Activated CD8-positive, alpha-beta memory T cell treated with anti-CD3 and anti-CD28 coated beads, Interleukin-2, amount 50 U/mL, for 24 hours (primary cell): ENCODE results near the gene COL9A3.

Source experiments
- DNase-seq: peaks from one replicate; pipeline ENCODE4 v3.0.0-alpha.2; 2020; ENCODE audit errors: extremely low read depth

The COL9A3 gene

DNA sequence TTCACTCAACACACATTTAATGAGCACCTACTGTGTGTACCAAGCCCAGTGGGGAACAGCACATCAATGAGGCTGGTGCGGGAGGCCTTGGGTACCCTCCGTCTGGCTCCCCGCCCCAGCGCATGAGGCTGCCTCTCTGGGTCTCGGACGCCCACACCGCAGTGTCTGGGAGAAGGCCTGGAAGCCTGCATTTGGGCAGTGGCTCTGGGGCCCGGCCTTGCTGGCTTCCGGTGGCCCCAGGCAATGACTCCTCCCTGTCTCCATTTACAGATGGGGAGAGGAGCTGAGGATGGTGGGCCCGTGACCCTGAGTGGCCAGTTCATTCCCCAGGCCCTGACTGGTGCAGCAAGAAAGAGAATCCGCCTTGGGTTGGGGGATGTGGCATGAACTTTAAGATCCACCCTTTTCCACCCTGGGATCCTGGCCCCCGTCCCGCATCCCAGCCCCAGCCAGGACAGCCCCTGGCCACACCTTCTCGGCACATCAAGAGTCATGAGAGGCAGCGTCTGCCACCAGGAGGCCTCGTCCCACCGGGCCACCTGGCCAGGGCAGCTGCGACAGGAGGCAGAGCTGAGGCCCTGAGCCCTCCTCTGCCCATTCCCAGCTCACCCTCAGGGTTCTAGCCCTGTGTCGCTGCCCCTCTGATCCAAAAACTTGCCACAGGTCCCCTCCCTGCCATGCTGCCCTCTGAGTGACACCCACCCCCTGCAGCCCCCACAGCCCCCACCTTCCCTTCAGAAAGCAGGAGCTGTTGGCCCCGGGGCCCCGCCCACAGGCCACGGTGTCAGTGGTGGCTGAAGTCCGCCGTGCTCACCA is 38.0 kb upstream of the COL9A3 start:
- no peak for DNase-seq

- no peak for DNase-seq
Measured at GRCh38 chr20:62779417-62779685, 37.5 kb upstream of the COL9A3 start.

GRCh38 chr20:62780204-62780603 is 36.6 kb upstream of the COL9A3 start:
- no peak for DNase-seq

DNA sequence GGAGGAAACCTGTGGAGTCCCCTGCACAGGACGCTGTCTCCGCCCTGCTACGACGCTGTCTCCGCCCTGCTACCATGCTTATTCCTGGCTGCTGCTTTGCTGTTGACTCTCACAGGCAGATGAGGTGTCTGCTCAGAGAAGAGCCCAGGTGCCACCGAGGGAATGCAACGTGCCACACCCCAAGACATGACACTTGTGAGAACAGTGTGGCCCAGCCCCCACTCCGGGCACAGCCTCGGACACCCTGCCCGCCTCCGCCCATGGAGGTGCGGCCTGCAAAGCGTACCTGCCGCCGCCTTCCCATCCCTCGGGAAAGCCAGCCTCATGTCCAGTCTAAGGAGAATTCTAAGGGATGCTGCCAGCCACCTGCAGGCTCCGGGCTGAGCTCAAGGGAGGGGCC is 36.2 kb upstream of the COL9A3 start:
- DNase-seq: no peak

DNA sequence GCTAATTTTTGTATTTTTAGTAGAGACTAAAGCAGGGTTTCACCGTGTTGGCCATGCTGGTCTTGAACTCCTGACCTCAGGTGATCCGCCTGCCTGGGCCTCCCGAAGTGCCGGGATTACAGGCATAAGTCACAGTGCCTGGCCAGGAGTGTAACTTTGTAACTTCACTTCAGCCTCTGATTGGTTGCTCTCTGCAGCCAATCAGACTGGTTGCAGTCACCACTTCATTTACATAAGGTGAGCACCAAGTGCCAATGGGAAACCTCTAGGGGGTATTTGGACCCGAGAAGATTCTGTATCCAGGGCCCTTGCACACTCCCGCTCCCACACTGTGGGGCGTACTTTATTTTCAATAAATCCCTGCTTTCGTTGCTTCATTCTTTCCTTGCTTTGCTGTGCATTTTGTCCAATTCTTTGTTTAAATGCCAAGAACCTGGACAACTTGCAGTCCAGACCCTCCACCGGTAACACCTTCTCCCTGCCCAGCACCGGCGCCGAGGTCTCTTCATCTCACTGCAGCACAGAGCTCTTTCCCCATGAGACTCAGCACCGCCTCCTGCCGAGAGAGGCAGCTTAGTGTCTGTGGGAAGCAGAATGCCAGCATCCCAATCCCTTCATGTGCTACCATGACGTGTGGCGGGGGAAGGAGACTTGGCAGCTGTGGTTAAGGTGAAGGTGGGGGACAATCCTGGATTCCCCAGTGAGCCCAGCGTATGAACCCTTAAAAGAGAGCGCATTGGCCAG is 34.5 kb upstream of the COL9A3 start:
- no peak for DNase-seq

- no peak for DNase-seq
Measured at GRCh38 chr20:62782893-62783278, 34.0 kb upstream of the COL9A3 start.

DNA sequence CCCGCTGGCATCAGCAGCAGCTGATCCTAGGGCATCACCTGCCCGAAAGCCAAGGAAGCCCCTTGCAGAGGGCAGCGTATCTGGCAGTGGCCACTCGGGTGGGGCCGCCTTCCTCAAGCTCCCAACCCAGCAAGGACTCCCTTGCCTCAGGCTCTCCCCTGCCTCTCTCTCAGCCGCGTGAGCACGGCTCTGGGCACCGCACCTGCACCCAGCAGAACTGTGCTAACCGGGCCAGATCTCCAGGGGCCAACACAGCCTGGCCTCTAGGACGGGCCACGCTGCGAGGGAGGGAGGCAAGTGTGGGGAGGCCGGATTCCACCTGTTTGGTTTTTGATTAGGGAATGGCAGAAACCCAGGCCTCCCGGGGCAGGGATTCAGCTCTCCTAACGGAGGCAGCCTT is 32.4 kb upstream of the COL9A3 start:
- no peak for DNase-seq

DNA sequence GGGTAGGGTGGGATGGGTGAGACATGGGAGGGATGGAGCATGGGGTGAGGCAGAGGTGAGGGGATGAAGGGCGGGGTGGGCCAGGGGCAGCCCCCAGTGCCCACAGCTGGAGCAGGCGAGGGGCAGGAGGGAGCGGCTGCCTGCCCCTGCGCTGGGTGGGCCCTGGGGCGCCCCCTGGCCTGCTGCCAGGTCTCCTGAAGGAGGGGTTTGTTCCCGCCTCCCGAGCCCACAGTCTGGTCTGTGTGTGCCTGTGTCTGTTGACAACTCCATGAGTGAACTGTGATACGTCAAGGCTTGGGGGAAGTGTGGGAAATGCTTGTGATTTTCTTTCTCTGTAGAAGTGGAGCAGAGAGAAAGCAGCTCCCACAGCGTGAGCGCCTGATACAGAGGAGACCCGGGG is 31.5 kb upstream of the COL9A3 start:
- no peak for DNase-seq

DNA sequence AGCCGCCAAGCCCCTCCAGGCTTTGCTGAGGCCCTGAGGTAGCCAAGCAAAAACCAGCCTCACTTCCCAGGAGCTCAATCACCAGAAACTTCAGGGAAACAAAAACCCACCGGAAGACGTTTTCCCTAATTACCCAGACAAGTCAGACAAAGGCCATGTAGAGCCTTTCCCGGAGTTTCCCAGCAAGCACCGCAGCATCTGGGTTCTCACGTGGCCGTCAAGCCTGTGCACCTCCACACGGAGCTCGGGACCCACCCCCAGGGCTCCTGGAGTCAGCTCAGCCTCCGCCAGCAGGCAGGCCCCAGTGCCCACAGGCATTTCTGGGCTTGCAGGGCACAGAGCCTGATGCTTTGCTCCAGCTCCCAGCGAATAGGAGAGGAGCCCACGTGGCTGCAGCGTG is 30.7 kb upstream of the COL9A3 start:
- DNase-seq: no peak

- DNase-seq: no peak
Measured at GRCh38 chr20:62787321-62787720, 29.5 kb upstream of the COL9A3 start.

DNA sequence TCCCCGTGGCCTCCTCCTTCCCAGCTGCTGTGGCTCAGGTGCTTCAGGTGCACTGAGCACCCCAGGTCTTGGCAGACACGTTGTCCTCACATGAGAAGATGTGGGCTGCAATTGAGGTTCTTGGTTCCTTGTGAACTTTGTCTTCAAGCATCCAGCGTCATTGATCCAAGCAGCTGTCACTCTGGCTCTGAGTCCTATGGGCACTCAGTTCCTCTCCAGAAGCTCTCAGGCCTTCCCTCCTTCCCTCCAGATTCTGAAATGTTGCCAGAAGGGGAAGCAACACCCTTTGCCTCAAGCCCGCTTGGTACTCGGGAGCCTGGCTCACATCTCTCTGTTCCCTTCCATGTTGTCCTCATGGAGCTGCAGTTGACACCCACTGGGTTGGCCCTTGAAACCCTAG is 29.0 kb upstream of the COL9A3 start:
- DNase-seq: no peak

DNA sequence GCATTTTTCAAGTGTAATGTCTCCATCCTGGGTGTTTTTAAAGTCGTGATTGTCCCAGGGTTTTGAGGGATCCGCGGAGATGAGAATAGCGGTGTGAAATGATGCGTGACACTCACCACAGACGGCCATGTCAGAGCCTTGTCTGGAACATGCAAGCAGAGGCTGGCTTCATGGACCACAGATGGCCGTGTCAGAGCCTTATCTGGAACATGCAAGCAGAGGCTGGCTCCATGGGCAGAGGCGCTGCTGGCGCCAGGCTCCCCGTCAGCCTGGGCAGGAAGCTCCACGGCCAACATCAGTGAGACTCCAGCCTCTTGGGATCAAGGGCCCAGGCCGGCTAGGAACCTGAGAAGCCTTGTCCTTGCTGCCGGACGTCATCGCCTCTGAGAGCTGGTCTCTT is 28.2 kb upstream of the COL9A3 start:
- DNase-seq: no peak

DNA sequence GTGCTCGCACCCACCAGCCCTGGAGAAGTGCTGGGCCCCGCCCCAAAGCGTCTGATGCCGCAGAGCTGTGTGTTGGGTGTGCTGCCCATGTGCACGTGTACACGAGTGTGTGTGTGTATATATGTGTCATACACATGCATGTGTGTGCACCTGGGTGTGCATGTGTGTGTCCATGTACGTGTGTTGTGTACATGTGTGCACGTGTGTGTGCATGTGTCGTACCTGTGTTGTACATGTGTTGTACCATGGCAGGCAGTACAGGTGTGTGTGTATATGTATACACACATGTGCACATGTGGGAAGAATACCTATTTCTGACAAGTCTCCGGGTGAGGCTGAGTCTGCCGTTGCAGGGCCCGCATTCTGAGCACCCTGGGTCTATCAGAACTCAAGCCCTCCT is 26.8 kb upstream of the COL9A3 start:
- DNase-seq: no peak

GRCh38 chr20:62791301-62792181 is 25.3 kb upstream of the COL9A3 start:
- no peak for DNase-seq

DNA sequence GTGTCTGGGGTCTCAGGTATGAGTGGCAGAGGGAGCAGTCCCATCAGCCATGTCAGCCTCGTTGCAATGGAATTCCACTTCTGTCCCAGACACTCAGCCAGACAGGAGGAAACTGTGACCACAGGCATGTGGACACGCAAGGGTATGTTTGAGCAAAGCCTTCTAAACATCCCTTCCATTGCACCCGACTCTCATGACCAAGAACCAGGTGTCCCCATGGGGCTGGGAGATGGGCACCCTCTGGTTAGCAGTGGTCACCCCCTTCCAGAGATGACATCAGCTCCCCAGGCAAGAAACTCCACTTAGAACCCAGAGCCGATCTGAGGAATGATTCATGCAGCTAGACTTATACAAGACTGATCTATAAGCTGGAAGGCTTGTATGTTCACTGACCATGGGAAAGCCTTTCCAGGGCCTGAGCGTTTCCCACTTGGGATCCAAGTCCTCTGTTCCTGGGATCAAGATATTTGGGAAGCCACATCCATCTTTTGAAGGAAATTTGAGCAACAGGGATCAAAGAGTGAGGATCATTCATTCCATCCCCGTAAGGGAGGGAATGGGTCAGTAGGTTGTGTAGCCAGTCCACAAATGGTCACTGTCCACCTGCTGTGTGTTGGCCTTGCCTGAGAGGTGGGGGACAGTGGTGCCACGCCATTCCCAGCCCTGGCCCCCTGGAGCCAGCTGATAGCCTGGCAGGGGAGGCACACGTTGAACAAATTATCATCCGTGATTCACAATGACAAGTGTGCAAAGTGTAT is 24.5 kb upstream of the COL9A3 start:
- no peak for DNase-seq

DNA sequence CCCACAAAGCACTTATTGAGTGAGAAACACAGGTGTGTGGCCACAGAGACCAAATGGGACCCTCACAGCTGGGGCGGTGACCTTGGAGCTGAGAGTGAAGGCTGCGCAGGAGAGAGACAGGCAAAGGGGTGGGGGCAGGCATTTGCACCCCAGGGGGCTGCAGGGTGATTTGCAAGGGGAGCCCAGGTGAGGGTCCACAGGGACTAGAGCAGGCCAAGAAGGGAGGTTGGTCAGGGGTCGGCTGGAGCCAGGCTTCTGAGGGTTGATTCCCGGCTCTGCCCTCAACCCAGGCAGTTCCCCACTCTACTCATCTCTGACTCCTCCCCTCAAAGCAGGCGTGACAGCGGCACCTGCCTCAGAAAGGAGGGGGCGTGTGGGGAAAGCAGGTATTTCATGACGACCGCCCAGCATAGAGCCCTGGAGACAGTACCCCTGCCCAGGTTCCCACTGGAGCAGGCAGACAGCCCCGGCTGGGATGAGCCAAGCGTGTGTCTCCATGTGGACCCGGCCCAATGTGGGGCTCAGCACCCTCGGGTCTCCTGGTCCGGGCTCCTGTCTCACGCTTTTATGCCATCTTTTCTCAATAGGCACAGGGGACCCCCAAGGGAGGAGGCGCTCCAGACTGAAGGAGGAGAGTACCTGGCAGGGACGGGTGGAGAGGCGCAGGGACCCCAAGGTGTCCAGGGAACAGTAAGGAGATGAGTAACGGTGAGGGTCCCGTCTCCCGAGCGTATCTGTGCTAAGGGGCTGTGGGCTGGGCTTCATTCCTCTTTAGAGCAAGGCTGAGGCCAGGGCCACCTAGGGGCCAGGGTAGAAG is 23.7 kb upstream of the COL9A3 start:
- no peak for DNase-seq

- no peak for DNase-seq
Measured at GRCh38 chr20:62793757-62794006, 23.2 kb upstream of the COL9A3 start.

- peak; percentile 81 for DNase-seq
Measured at GRCh38 chr20:62794007-62794724, 22.7 kb upstream of the COL9A3 start.

GRCh38 chr20:62795023-62795761 is 21.7 kb upstream of the COL9A3 start:
- DNase-seq: no peak
